Amygdala (tissue), 56 donors: ENCODE results near the gene ZNF189.
"Not testable (repeated sequence)": the region's sequence is repeated elsewhere in the genome, so short reads cannot be mapped to it uniquely, and the experiment has no call there.

Experiments used
- DNase-seq, 56 donors: peaks; one replicate each; lab custom pipeline; 2025; lab: John Stamatoyannopoulos, UW

ZNF189 gene

GRCh38 chr9:101376111-101376848 lies 22.4 kb upstream of the ZNF189 start:
- peak in 29 of 56 donors; percentile 4 to 52 (median 15) for DNase-seq

- no peak for DNase-seq
These were observed 18.4 kb upstream of the ZNF189 start for GRCh38 chr9:101380295-101380694.

- DNase-seq, result no peak
These were observed 17.5 kb upstream of the ZNF189 start for GRCh38 chr9:101381118-101381517.

GRCh38 chr9:101381833-101382342 lies 16.8 kb upstream of the ZNF189 start:
- no peak for DNase-seq

GRCh38 chr9:101383361-101383760 lies 15.3 kb upstream of the ZNF189 start:
- DNase-seq, result no peak

- not testable (repeated sequence) for DNase-seq
These were observed 13.6 kb upstream of the ZNF189 start, which contains the start of gene BAAT for GRCh38 chr9:101384873-101385536. Gene BAAT (minus strand): TSS chr9:101385006. CDS start chr9:101371404, 13,602 bp downstream.

GRCh38 chr9:101387871-101388506 lies 10.7 kb upstream of the ZNF189 start:
- peak in 5 of 56 donors; percentile 3 to 48 (median 4) for DNase-seq

GRCh38 chr9:101388507-101388993 lies 10.1 kb upstream of the ZNF189 start:
- peak in 1 of 56 donors; percentile 6 for DNase-seq

- no peak for DNase-seq
These were observed 5.5 kb upstream of the ZNF189 start for GRCh38 chr9:101393135-101393534.

GRCh38 chr9:101394687-101395086 lies 4.0 kb upstream of the ZNF189 start:
- DNase-seq, result no peak

GRCh38 chr9:101397746-101398067 lies 944 bp upstream of the ZNF189 start:
- DNase-seq, result no peak

GRCh38 chr9:101398930-101399642 lies 435 bp downstream of the ZNF189 start:
- peak in 10 of 56 donors; percentile 5 to 78 (median 54) for DNase-seq

- no peak for DNase-seq
These were observed 956 bp downstream of the ZNF189 start for GRCh38 chr9:101399643-101399970.

GRCh38 chr9:101400120-101400519 lies 1.5 kb downstream of the ZNF189 start:
- peak in 12 of 56 donors; percentile 2 to 48 (median 13) for DNase-seq

GRCh38 chr9:101403516-101404285 lies 5.0 kb downstream of the ZNF189 start:
- DNase-seq, result no peak

GRCh38 chr9:101408374-101409078 lies 9.9 kb downstream of the ZNF189 start:
- DNase-seq, result no peak

GRCh38 chr9:101409079-101409477 lies 10.4 kb downstream of the ZNF189 start:
- DNase-seq, result no peak

GRCh38 chr9:101414839-101415238 lies 16.2 kb downstream of the ZNF189 start:
- no peak for DNase-seq

- no peak for DNase-seq
These were observed 16.9 kb downstream of the ZNF189 start for GRCh38 chr9:101415578-101415977.
